Measurements from ENCODE around the gene SPDYE1.

SPDYE1 gene

GRCh38 chr7:44046321-44047061 is 48.8 kb downstream of the SPDYE1 start:
- ChIA-PET CTCF (interaction anchor here (1.2 kb wide), 1 partner anchor 518 kb away, joined by 3 read pairs; no protein-coding TSS in a partner anchor), POLR2A (no interaction called here)
- DNase-seq (ENCODE audit: low read depth, low spot score): no peak
- TF ChIP-seq CTCF (IDR thresholded peaks at IDR 0.05; ENCODE audit: insufficient read depth, low read length, missing control alignments): no peak
- no peak overlapping the region for H3K4me3 ChIP-seq (ENCODE audit: low read depth, low read length)

GRCh38 chr7:44048031-44048795 is 50.5 kb downstream of the SPDYE1 start:
- no peak for TF ChIP-seq CTCF (IDR thresholded peaks at IDR 0.05; ENCODE audit: insufficient read depth, low read length, missing control alignments)
- DNase-seq (ENCODE audit: low read depth, low spot score): no peak
- H3K4me3 ChIP-seq (ENCODE audit: low read depth, low read length): no peak overlapping the region
- ChIA-PET POLR2A (no interaction called here), CTCF (interaction anchor here (1.0 kb wide), 1 partner anchor 28 kb away, joined by 4 read pairs; no protein-coding TSS in a partner anchor)

DNA sequence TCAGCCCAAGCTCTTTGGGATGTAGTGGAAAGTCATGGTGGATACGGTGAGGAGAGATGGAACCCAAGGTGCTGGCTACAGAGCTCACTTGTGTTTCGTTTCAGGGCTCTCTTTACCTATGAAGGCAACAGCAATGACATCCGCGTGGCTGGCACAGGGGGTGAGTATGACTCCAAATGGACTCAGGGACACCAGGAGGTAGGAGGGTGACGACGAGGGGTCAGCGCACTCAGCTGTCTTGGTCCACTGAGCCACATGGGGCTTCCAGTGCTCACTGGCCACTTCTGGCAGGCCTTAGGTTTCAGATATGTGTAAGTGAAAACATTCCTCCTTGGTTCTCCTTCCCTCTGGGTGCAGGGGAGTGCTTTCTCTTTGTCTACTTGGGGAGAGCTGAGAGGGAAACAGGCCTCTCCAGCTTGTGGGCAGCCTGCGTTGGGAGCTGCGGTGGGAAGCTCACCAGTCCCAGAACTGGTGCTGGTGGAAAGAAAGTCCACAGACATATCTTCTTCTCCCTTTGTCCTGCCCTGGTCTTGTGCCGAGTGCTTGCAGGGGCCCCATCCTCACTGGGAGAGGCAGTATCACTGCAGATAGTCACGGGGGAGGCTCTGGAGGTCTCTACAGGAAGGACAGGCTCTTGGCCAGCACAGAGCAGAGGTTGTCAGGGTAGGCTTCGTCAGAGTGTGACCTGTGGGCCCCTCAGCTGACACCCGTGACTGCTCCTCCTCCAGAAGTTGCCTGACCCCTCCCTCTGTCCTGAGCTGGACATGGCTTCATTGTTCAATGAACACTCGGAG is 52.6 kb downstream of the SPDYE1 start:
- POLR2A ChIA-PET: no interaction called here
- TF ChIP-seq CTCF (IDR thresholded peaks at IDR 0.05; ENCODE audit: insufficient read depth, low read length, missing control alignments): no peak
- no peak for DNase-seq (ENCODE audit: low read depth, low spot score)
- no peak overlapping the region for H3K4me3 ChIP-seq (ENCODE audit: low read depth, low read length)
- CTCF ChIA-PET: interaction anchor here (1.4 kb wide), 1 partner anchor 16 kb away, joined by 3 read pairs; no protein-coding TSS in a partner anchor

- ChIA-PET CTCF (interaction anchor here (1.4 kb wide), 2 partner anchors 12 to 15 kb away, joined by 3 read pairs; no protein-coding TSS in a partner anchor), POLR2A (no interaction called here)
- TF ChIP-seq CTCF (IDR thresholded peaks at IDR 0.05; ENCODE audit: insufficient read depth, low read length, missing control alignments): no peak
- no peak overlapping the region for H3K4me3 ChIP-seq (ENCODE audit: low read depth, low read length)
- no peak for DNase-seq (ENCODE audit: low read depth, low spot score)
These were observed 53.3 kb downstream of the SPDYE1 start for GRCh38 chr7:44050915-44051560.

GRCh38 chr7:44051611-44052220 is 54.0 kb downstream of the SPDYE1 start:
- no peak for TF ChIP-seq CTCF (IDR thresholded peaks at IDR 0.05; ENCODE audit: insufficient read depth, low read length, missing control alignments)
- POLR2A ChIA-PET: no interaction called here
- CTCF ChIA-PET: interaction anchor here (0.8 to 1.4 kb wide), 2 partner anchors 12 to 32 kb away, joined by 3 read pairs; no protein-coding TSS in a partner anchor
- DNase-seq (ENCODE audit: low read depth, low spot score): no peak
- no peak overlapping the region for H3K4me3 ChIP-seq (ENCODE audit: low read depth, low read length)

Data from AG04449 (cell line).